SK-MEL-5 (cell line): Measurements from ENCODE around the gene NLGN1. TPM values are rescaled to one million over a fixed set of nuclear protein-coding genes. Genes with fewer than 3 reads are reported as not detected.
"Not testable (repeated sequence)": the region's sequence is repeated elsewhere in the genome, so short reads cannot be mapped to it uniquely, and the experiment has no call there.

ENCODE experiments used
- DNase-seq: peaks from one replicate; pipeline ENCODE4 v3.0.0-alpha.2; 2016; ENCODE audit warnings: low read depth, low spot score
- in situ Hi-C: cut with HindIII; loops from 2 replicates; pipeline ENCODE4 v1.10.0; 2016; ENCODE audit warnings: low sequenced_read_pairs, high pct_unique_total_duplicates, low pct_unique_long_range_greater_than_20kb
- total RNA-seq: library from RNA; depleted of rRNA; stranded (reverse); fragments of >200 nt; shearing (Covaris generic); gene quantifications from 2 replicates; pipeline ENCODE4 v1.2.3, GENCODE V29; 2014

The NLGN1 gene
- total RNA-seq, 1 experiment from 2014 or later, result 35.2 TPM

GRCh38 chr3:173591401-173591800, 193.9 kb downstream of the NLGN1 start:
- in situ Hi-C loops, result no loop called here

DNA sequence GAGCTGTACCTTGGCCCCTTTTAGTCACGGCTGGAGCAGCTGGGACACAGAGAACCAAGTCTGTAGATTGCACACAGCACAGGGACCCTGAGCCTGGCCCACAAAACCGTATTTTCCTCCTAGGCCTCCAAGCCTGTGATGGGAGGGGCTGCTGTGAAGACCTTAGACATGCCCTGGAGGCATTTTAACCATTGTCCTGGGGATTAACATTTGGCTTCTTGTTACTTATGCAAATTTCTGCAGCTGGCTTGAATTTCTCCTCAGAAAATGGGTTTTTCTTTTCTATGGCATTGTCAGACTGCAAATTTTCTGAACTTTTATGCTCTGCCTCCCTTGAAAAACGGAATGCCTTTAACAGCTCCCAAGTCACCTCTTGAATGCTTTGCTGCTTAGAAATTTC, 197.3 kb downstream of the NLGN1 start:
- in situ Hi-C loops, DNase-seq: not testable (repeated sequence)

More at GRCh38 chr3:173591401-173591800, 193.9 kb downstream of the NLGN1 start:
- no peak for DNase-seq

GRCh38 chr3:173599673-173600072, 202.1 kb downstream of the NLGN1 start:
- DNase-seq, result no peak
- in situ Hi-C loops, result no loop called here

DNA sequence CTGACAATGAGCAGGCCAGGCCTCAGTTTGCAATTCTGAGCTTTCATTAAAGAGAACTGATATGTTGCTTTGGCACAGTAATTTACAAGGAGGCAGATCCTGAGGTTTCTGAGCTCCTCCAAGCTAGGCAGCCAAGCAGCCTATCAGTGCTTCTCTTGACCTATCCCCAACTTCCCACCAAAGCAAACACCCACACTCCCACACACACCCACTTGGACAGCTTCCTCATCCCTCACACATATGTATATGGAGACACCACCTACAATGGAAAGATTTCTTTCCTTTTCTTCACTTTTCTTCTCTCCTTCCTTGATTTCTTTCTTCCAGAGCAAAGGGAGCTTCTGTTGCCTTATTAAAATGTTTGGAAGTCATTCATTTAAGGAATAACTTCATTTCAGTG, 217.0 kb downstream of the NLGN1 start:
- in situ Hi-C loops, result no loop called here
- no peak for DNase-seq

- DNase-seq, result no peak
- in situ Hi-C loops, result no loop called here
These were observed 218.1 kb downstream of the NLGN1 start for GRCh38 chr3:173615661-173616060.

GRCh38 chr3:173617490-173617889, 219.9 kb downstream of the NLGN1 start:
- no peak for DNase-seq
- in situ Hi-C loops, result no loop called here

- DNase-seq, result no peak
- in situ Hi-C loops, result no loop called here
These were observed 220.6 kb downstream of the NLGN1 start for GRCh38 chr3:173618148-173618547.

DNA sequence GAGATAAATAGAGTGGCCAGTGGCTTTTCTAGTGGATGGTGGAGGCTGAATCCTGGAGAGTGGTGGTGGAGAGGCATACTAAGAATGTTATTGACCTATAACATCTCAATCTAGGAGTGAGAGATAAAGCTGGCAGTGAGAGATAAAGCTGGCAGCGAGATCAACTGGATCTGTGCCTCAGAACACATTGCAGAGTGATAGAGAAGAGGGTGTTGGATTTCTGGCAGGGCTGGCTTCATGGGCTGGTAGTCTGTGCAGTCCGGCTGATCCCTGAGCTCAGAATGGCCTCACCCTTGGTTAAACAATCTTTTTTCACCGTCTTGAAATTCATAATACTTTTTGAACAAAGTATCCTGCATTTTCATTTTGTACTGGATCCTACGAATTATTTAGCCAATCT, 221.2 kb downstream of the NLGN1 start:
- DNase-seq, result no peak
- in situ Hi-C loops, result no loop called here

DNA sequence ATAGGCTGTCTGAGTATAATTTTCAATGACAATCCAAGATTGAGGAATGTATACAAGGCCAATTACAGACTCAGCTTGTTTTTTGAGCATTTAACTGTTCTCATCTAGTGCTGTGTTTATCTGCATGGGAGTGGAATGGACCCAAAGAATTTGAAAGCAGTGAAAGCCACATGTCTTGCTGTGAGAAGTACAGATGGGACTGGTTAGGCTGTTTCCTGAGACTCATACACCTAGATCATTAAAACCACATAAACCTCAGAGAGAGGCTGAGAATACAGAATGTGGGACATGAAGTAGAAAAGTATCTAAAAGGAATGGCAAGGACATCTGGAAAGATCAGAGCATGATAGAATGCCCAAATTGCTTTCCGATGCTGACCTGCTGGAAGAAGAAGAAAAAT, 224.6 kb downstream of the NLGN1 start:
- no peak for DNase-seq
- in situ Hi-C loops, result no loop called here

DNA sequence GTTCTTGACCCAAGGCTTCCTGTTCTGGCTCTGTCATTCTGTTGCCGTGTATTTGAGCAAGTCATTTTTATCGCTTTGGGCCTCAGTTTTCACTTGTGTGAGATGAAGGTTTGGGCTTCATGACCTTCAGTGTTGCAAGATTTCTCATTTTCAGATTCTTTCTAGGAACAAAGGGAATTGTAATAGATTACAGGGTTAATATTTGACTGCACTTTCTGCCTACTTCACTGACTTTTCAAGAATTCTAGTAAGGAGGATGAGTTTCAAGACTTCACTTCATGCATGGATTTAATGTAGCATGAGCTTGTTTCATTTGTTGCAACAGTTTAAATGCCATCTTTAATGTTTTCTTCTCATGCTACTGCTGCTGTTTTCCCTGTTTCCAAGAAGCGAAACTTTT, 226.5 kb downstream of the NLGN1 start:
- in situ Hi-C loops, result no loop called here
- no peak for DNase-seq

DNA sequence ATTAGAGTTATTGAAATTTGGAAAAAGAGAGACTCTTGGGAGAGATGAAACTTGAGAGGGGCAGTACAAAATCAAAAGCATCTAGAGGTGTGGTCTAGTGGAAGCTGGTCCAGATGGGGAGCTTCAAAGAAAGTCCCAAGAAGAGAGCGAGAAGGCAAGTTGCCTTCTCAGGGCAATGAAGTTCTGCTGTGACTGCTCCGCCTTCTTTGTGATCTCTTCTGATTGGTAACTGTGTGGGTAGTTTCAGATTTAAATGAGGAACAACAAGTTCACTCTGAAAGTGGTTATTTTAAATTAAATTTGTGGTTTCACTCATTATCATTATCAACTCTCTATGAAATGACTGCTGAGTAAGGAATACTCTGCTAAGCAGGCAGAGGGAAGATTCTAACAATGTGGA, 233.3 kb downstream of the NLGN1 start:
- DNase-seq, result no peak
- in situ Hi-C loops, result no loop called here

DNA sequence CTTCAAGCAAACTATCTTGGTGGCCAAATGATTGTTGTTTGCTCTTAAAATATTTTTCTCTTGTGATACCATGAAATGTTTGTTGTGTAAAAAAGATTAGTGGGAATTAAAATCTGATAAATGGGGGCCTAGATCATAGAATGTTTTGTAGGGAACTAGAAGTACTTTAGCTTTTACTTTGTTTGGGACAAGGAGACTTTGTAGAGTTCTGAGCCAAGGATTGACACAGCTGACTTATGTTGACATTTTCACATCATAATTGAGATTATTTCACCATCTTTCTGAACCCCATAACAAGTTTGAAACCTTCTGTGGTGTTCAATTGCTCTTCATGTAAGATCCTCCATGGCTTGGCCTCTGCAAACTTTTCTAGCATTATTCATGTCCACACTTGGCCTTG, 235.4 kb downstream of the NLGN1 start:
- DNase-seq, result no peak
- in situ Hi-C loops, result no loop called here

GRCh38 chr3:173635826-173636225, 238.3 kb downstream of the NLGN1 start:
- in situ Hi-C loops, result no loop called here
- DNase-seq, result no peak

- DNase-seq, result no peak
- in situ Hi-C loops, result no loop called here
These were observed 241.6 kb downstream of the NLGN1 start for GRCh38 chr3:173639098-173639497.

GRCh38 chr3:173641696-173642095, 244.2 kb downstream of the NLGN1 start:
- DNase-seq, result no peak
- in situ Hi-C loops, result no loop called here

DNA sequence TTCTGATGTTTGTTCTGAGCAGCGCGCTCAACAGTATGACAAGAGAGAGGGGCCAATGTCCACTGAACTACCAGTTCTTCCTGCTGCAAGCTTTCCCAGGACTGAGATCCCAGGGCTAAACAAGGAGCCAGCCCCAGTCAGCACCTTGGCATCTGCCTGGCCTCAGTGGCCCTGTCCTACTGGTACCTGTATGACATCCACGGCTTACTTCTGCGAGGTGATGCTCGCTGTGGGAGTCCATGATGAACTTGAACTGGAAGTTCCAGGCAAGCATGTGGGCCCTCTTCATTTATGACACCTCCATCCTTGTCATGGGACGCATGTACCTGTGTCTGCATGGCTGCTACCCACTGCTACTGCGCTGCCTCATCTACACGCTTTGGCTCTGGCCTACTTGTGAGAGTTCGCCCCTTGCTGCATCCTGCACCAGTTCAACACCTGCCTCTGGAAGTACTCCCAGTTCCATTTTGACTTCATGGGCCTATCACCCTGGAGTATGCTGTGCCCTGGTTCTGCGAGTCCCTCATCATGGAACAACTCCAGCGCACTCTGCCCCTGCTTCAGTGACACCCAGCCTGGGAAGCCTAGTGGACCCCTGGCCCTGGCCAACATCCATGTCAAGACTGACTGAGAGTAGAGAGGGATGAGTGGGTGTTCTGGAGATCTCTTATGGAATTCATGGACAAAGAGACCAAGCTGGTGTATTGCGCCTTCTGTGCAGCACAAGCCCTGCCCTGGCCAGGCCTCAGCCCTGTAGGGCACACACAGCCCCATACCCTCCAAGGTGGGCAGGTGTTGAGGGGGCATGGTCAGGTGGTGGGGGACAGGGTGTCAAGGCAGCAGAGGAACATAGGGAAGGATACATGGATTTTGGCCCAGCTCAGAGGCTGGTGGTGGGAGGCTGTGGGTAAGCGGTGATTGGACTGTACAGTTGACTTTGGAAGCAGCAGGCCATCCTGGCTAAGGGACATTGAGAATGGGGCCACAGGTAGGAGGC, 246.8 kb downstream of the NLGN1 start:
- no peak for DNase-seq
- in situ Hi-C loops, result no loop called here

DNA sequence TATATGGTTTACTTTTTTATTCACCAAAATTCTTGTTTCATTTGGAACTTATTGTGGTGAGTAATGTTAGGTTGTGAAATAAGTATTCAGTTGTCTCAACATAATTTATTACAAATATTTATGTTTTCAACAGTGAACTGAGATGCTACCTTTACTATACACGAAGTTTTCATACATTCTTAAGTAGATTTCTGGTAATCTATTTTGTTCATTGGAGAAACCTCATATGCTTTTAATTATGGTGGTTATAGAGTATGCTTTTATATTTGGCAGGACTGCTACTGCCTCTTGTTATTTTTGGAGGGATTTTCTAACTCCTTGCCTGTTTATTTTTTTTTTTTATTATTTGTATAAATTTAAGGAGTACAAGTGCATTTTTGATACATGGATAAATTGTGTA, 253.1 kb downstream of the NLGN1 start:
- no peak for DNase-seq

DNA sequence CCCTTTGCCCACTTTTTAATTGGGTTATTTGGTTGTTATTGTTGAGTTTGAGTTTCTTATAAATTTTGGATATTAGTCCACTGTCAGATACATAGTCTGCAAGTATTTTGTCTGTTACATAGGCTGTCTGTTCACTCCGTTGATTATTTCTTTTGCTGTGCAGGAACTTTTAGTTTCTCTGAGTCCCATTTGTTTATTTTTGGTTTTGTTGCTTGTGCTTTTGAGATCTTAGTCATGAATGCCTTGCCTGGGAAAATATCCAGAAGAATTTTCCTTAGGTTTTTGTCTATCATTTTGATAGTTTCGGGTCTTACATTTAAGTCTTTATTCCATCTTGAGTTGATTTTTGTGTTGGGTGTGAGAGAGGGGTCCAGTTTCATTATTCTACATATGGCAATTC, 254.5 kb downstream of the NLGN1 start:
- no peak for DNase-seq
- in situ Hi-C loops, result no loop called here

More for the DNA sequence above, 253.1 kb downstream of the NLGN1 start:
- in situ Hi-C loops, result no loop called here

DNA sequence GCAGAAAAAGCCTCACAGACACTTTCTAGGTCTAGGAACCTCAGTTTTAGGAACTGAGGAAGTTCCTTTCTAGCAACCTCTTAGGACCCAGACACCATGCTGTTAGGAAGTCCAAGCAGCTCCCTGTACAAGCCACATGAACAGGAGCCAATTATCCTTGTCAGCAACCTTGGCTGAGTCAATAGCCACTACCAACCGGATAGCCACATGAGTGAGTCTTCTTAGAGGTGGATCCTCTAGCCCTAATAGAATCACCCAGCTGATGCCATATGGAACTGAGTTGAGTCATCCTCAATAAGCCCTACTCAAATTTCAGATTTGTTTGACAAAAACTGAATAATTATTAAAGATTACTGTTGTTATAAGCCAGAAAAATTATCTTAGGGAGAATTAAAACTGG, 256.2 kb downstream of the NLGN1 start:
- in situ Hi-C loops, result no loop called here
- DNase-seq, result no peak
